GM23248 (cell line): Measurements from ENCODE around the gene KCNG2.

Source experiments
- EZH2 ChIP-seq: fragments of 200-600 bp; sonication (generic); IDR thresholded peaks from 2 replicates; pipeline ENCODE4 v1.6.1; 2018; ENCODE audit warnings: antibody characterized with exemption, mild to moderate bottlenecking; ENCODE audit not compliant: insufficient read depth, poor library complexity, severe bottlenecking
- EZH2phosphoT487 ChIP-seq: fragments of 200-600 bp; sonication (generic); IDR thresholded peaks from 2 replicates; pipeline ENCODE4 v1.6.1; 2018; ENCODE audit warnings: antibody characterized with exemption, moderate library complexity, mild to moderate bottlenecking, low read depth; ENCODE audit not compliant: insufficient read depth

GRCh38 chr18:79806976-79807841 lies 9.5 kb downstream of the KCNG2 start:
- TF ChIP-seq EZH2 (no peak), EZH2phosphoT487 (no peak)
